ENCODE results near the gene MAN1A1. TPM values are rescaled to one million over a fixed set of nuclear protein-coding genes. Genes with fewer than 3 reads are reported as not detected.

MAN1A1 gene
- total and polyA plus RNA-seq, 2 of the 8 experiments (the other 6 are each of a cell fraction or from before 2014, with no cell fraction given) = 1.8 to 5.4 TPM

DNA sequence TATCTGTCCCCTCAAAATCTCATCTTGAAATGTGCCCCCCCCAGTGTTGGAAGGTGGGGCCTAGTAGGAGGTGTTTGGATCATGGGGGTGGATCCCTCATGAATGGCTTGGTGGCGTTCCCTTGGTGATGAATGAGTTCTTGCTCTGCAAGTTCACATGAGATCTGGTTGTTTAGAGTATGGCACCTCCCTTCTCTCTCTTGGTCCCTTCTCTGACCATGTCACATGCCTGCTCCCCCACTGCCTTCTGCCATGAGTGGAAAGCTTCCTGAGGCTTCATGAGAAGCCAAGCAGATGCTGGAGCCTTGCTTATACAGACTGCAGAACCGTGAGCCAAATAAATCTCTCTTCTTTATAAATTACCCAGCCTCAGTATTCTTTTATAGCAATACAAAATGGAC lies 70.9 kb downstream of the MAN1A1 start (continued):
- no peak for TF ChIP-seq TAF1 (IDR thresholded peaks at IDR 0.05; ENCODE audit: low read depth, low read length)
- no peak for TF ChIP-seq SAP30 (IDR thresholded peaks at IDR 0.05; ENCODE audit: insufficient read depth, insufficient replicate concordance, low read length)
- no peak for TF ChIP-seq KDM1A (IDR thresholded peaks at IDR 0.05; ENCODE audit: borderline replicate concordance, low read length)
- TF ChIP-seq PHF8 (conservative IDR thresholded peaks at IDR 0.05; ENCODE audit: low read depth, low read length) = no peak
- TF ChIP-seq JUND (IDR thresholded peaks at IDR 0.05; ENCODE audit: low read length) = no peak
- TF ChIP-seq CBX5 (IDR thresholded peaks at IDR 0.05; ENCODE audit: low read depth, low read length) = no peak
- TF ChIP-seq ZNF274 (IDR thresholded peaks at IDR 0.05; ENCODE audit: borderline replicate concordance, extremely low read depth, low read length) = no peak
- TF ChIP-seq SIRT6 (IDR thresholded peaks at IDR 0.05; ENCODE audit: low read length) = no peak
